K562 (cell line): Measurements from ENCODE around the gene CSAD. TPM values are rescaled to one million over a fixed set of nuclear protein-coding genes. Genes with fewer than 3 reads are reported as not detected.

Experiments used
- ATAC-seq: fragments of 200-7000 bp; cut with Tn5 transposase; 3 replicates; pipeline ENCODE4 v1.9.1; 2020; ENCODE audit warnings: moderate library complexity
- BruUV-seq: library from RNA; stranded (reverse); fragments of 400-500 nt; replicated peaks from 2 replicates; lab custom pipeline; 2021; lab: Mats Ljungman, UMichigan
- CTCF ChIA-PET: fragments of 300-600 bp; formaldehyde crosslinking; extraction: SDS; loops from one replicate; lab custom pipeline; 2021; ENCODE audit warnings: low intra/inter-chr PET ratio; lab: Yijun Ruan, JAX
- POLR2A ChIA-PET: fragments of 300-600, 350-650 bp; sonication (Branson Sonifier 250); formaldehyde crosslinking; extraction: SDS; loops from one replicate; lab custom pipeline; 2021; ENCODE audit warnings: antibody characterized with exemption, inconsistent platforms; lab: Yijun Ruan, JAX
- DNase-seq, 4 experiments: peaks; one replicate each; pipeline versions ENCODE4 v3.0.0 to v3.0.0-alpha.2; 2011 to 2018; ENCODE audit warnings: low spot score in 3 of 4, mixed read lengths in 3 of 4; ENCODE audit errors: extremely low read depth in 1 of 4
- FAIRE-seq: peaks from 2 replicates; lab custom pipeline; 2011; peaks lifted over from hg19 to GRCh38; lab: Jason Lieb, UNC
- H2AFZ ChIP-seq: 2 replicates; pipeline ENCODE4 v1.6.0; 2011; ENCODE audit warnings: low read depth, low read length, control low read depth, inconsistent platforms
- H3K27ac ChIP-seq: fragments of 200-600 bp; 3 replicates; pipeline ENCODE4 v1.8.0; 2011; ENCODE audit warnings: low read depth, mild to moderate bottlenecking, control low read depth, inconsistent platforms, low read length, moderate library complexity, mixed read lengths; ENCODE audit errors: extremely low read depth
- H3K27me3 ChIP-seq, 2 experiments: fragments of 300-600 bp in 1 of 2; 2 replicates in 1 of 2; 3 replicates in 1 of 2; pipeline versions ENCODE4 v1.6.0 to v1.8.0; 2011; ENCODE audit warnings: inconsistent platforms in 2 of 2, low read length in 2 of 2, mild to moderate bottlenecking in 1 of 2, mixed read lengths in 1 of 2, moderate library complexity in 1 of 2; ENCODE audit not compliant: control insufficient read depth in 2 of 2, insufficient read depth in 2 of 2
- H3K36me3 ChIP-seq: fragments of 300-600 bp; 3 replicates; pipeline ENCODE4 v1.8.0; 2011; ENCODE audit warnings: mild to moderate bottlenecking, low read length, inconsistent platforms; ENCODE audit not compliant: control insufficient read depth, insufficient read depth
- H3K4me1 ChIP-seq, 2 experiments: fragments of 200-600 bp in 1 of 2; replicated peaks in 1 of 2; 2 replicates in 1 of 2; 3 replicates in 1 of 2; pipeline versions ENCODE4 v1.5.1 to v1.8.0; 2011; ENCODE audit warnings: inconsistent platforms in 2 of 2, low read length in 2 of 2, mild to moderate bottlenecking in 1 of 2, mixed read lengths in 1 of 2, moderate library complexity in 1 of 2; ENCODE audit not compliant: control insufficient read depth in 2 of 2, insufficient read depth in 2 of 2
- H3K4me2 ChIP-seq: 2 replicates; pipeline ENCODE4 v1.6.1; 2011; ENCODE audit warnings: low read length, control low read depth, inconsistent platforms, mixed read lengths; ENCODE audit not compliant: insufficient read depth
- H3K4me3 ChIP-seq: fragments of 200-600 bp; sonication (generic), shearing (Covaris generic); 2 replicates; pipeline ENCODE4 v1.5.1; 2016; ENCODE audit warnings: control low read depth, inconsistent platforms
- H3K79me2 ChIP-seq: fragments of 200-600 bp; 3 replicates; pipeline ENCODE4 v1.8.0; 2011; ENCODE audit warnings: low read length, inconsistent platforms; ENCODE audit not compliant: control insufficient read depth, insufficient read depth
- H3K9ac ChIP-seq, 2 experiments: 2 replicates each; pipeline versions ENCODE4 v1.6.0 to v1.6.1; 2011; ENCODE audit warnings: low read depth in 2 of 2, low read length in 2 of 2, control low read depth in 1 of 2, inconsistent platforms in 1 of 2, mild to moderate bottlenecking in 1 of 2, mixed read lengths in 1 of 2; ENCODE audit not compliant: insufficient read depth in 1 of 2
- H3K9me1 ChIP-seq: one replicate; pipeline ENCODE4 v1.6.0; 2011; ENCODE audit warnings: inconsistent platforms, mild to moderate bottlenecking, low read length, moderate library complexity; ENCODE audit not compliant: control insufficient read depth, insufficient read depth
- H3K9me3 ChIP-seq: replicated peaks from 2 replicates; pipeline ENCODE4 v1.5.1; 2011; ENCODE audit warnings: low read depth, low read length, inconsistent platforms; ENCODE audit not compliant: control insufficient read depth, insufficient read depth
- H4K20me1 ChIP-seq: replicated peaks from 2 replicates; pipeline ENCODE4 v1.6.1; 2011; ENCODE audit warnings: low read length, inconsistent platforms, mixed read lengths; ENCODE audit not compliant: control insufficient read depth, insufficient read depth
- IRF9 ChIP-seq: fragments of 450-650 bp; IDR thresholded peaks from 2 replicates; pipeline ENCODE4 v1.6.1; 2016; ENCODE audit warnings: missing biosample characterization, missing genetic modification characterization
- POLR2A ChIP-seq: fragments of 450-650 bp; conservative IDR thresholded peaks from 2 replicates; pipeline ENCODE4 v1.6.1; 2016
- POLR2AphosphoS2 ChIP-seq: IDR thresholded peaks from 2 replicates; pipeline ENCODE4 v1.6.1; 2012; ENCODE audit warnings: low read length, improper control_type of control experiment
- TCF15 ChIP-seq: fragments of 250-450 bp; sonication (Bioruptor Pico); IDR thresholded peaks from 2 replicates; pipeline ENCODE4 v1.8.0; 2022; ENCODE audit warnings: moderate library complexity, mild to moderate bottlenecking, inconsistent platforms
- TFAP4 ChIP-seq: sonication (generic); formaldehyde crosslinking; IDR thresholded peaks from 2 replicates; pipeline ENCODE4 v1.8.0; 2022; ENCODE audit warnings: missing genetic modification reagents, mild to moderate bottlenecking, moderate library complexity, borderline replicate concordance
- ZBTB7A ChIP-seq: IDR thresholded peaks from 2 replicates; pipeline ENCODE4 v1.6.1; 2011; ENCODE audit warnings: low read depth, mild to moderate bottlenecking, low read length, moderate library complexity, borderline replicate concordance; ENCODE audit not compliant: control insufficient read depth
- ZFP30 ChIP-seq: fragments of 250-450 bp; sonication (Bioruptor Pico); IDR thresholded peaks from 2 replicates; pipeline ENCODE4 v1.8.0; 2022; ENCODE audit warnings: moderate library complexity, mild to moderate bottlenecking, inconsistent platforms, borderline replicate concordance
- ZNF133 ChIP-seq: fragments of 250-450 bp; sonication (Bioruptor Pico); IDR thresholded peaks from 2 replicates; pipeline ENCODE4 v1.4.0; 2020; ENCODE audit warnings: mild to moderate bottlenecking
- ZNF232 ChIP-seq: sonication (generic); formaldehyde crosslinking; IDR thresholded peaks from 2 replicates; pipeline ENCODE4 v1.8.0; 2022; ENCODE audit warnings: mild to moderate bottlenecking, missing genetic modification reagents
- ZNF780A ChIP-seq: fragments of 250-450 bp; sonication (Bioruptor Pico); IDR thresholded peaks from 2 replicates; pipeline ENCODE4 v1.5.0; 2021; ENCODE audit warnings: mild to moderate bottlenecking
- WGBS: fragments of 100-300 bp; shearing (Covaris generic); methylation state at CpG from one replicate; pipeline ENCODE4 v1.1.6; 2016; ENCODE audit warnings: low coverage, mixed read lengths; ENCODE audit not compliant: insufficient coverage; ENCODE audit errors: missing lambda C conversion rate; 5-methylcytosine and 5-hydroxymethylcytosine counted together
- in situ Hi-C: fragments of 300-500 bp; cut with MboI; formaldehyde crosslinking; loops from 4 replicates; pipeline ENCODE4 v1.15.0; 2018; ENCODE audit warnings: inconsistent platforms, mixed read lengths
- intact Hi-C: fragments of 100-400 bp; cut with micrococcal nuclease; formaldehyde crosslinking; loops from 2 replicates; pipeline ENCODE4 v1.14.2; 2022
- polyA plus RNA-seq, 8 experiments: library from polyadenylated mRNA; depleted of rRNA in 4 of 8; stranded (reverse) in 5 of 8; unstranded in 3 of 8; fragments of >200 nt; fragmentation: Nextera tagmentation in 2 of 8; fragmentation: Illumina TruSeq in 1 of 8; extraction: Ambion mirVana in 2 of 8; extraction: Trizol in 1 of 8; gene quantifications; 2 replicates each; pipeline versions ENCODE4 v1.2.1 to v1.2.3, GENCODE V29; 2011 to 2014; ENCODE audit warnings: inconsistent platforms in 1 of 8, missing spikeins in 1 of 8
- total RNA-seq, 7 experiments: library from RNA; depleted of rRNA in 6 of 7; stranded (reverse); fragments of >200 nt in 6 of 7; fragmentation: Illumina TruSeq in 2 of 7; extraction: Trizol in 2 of 7; gene quantifications; 2 replicates each; pipeline versions ENCODE4 v1.2.1 to v1.2.3, GENCODE V29; 2011 to 2021; ENCODE audit warnings: low replicate concordance in 1 of 7

CSAD gene
- total and polyA plus RNA-seq, 9 of the 15 experiments (the other 6 are each of a cell fraction or from before 2014, with no cell fraction given): 1.8 to 19.6 (median 8.1) TPM

GRCh38 chr12:53191885-53192530 lies 11.3 kb upstream of the CSAD start:
- CTCF ChIA-PET: no interaction called here
- intact Hi-C loops: no loop called here

More at GRCh38 chr12:53191885-53192530, 11.3 kb upstream of the CSAD start:
- DNase-seq (no peak), FAIRE-seq (no peak), ATAC-seq (no peak)
- Histone ChIP-seq H3K9me3 (no peaks in the 10 kb centered on the region), H3K27ac (no peak overlapping the region), H3K36me3 (peaks cover 25% of the 10 kb centered on the region; the same call in 2 of the 3 replicates), H3K9ac (no peak overlapping the region), H3K4me1 (peaks cover 3 to 10% of the 10 kb centered on the region in 2 experiments; a peak in 3 of 5 replicates), H3K4me3 (no peak overlapping the region), H4K20me1 (peaks cover 4% of the 10 kb centered on the region; the same call in 1 of the 2 replicates), H3K4me2 (no peak overlapping the region), H3K79me2 (no peaks in the 10 kb centered on the region), H2AFZ (no peak overlapping the region), H3K27me3 (no peaks in the 10 kb centered on the region), H3K9me1 (no peaks in the 10 kb centered on the region)
- POLR2A ChIA-PET: interaction anchor here (0.6 to 1.2 kb wide), 4 partner anchors 9 to 113 kb away, joined by 3 to 4 read pairs (median 4); partner anchors contain the start of gene SPRYD3
- 0 out of 2 replicates have a peak, but pooled peaks have one; percentile 21 for TF ChIP-seq POLR2A
- no peak for TF ChIP-seq ZFP30 (CRISPR knock-in tag)
- TF ChIP-seq ZNF232 (CRISPR knock-in tag): no peak
- 0 out of 2 replicates have a peak, but pooled peaks have one; percentile 32 for TF ChIP-seq POLR2AphosphoS2
- TF ChIP-seq TFAP4 (CRISPR knock-in tag): 0 out of 2 replicates have a peak, but pooled peaks have one; percentile 1
- TF ChIP-seq TCF15 (CRISPR knock-in tag): no peak
- TF ChIP-seq ZNF780A (CRISPR knock-in tag): no peak
- no peak for TF ChIP-seq ZNF133 (CRISPR knock-in tag)
- no peak for TF ChIP-seq IRF9 (tag)
- TF ChIP-seq ZBTB7A: no peak
- BruUV-seq: no TSS peak
- in situ Hi-C loops: no loop called here
- WGBS: 83% methylated on average over 14 of the region's 14 CpGs
